CD4-positive, alpha-beta memory T cell (primary cell): Measurements from ENCODE around the gene CDCA7L. TPM values are rescaled to one million over a fixed set of nuclear protein-coding genes. Genes with fewer than 3 reads are reported as not detected.

Experiments
- CTCF ChIA-PET: fragments of 350-600 bp; sonication (Branson Sonifier 250); formaldehyde crosslinking; loops from one replicate; lab custom pipeline; 2021; ENCODE audit warnings: inconsistent platforms; ENCODE audit not compliant: partially characterized antibody; lab: Charles Lee
- POLR2A ChIA-PET: fragments of 350-600 bp; sonication (Branson Sonifier 250); formaldehyde crosslinking; loops from one replicate; lab custom pipeline; 2021; ENCODE audit not compliant: partially characterized antibody; lab: Charles Lee
- DNase-seq, 5 donors: peaks; one replicate each; pipeline versions ENCODE4 v3.0.0 to v3.0.0-alpha.2; 2020 to 2022; ENCODE audit warnings: mixed read lengths in 1 of 5
- H3K27ac ChIP-seq: one replicate; pipeline ENCODE4 v1.7.0; 2013; ENCODE audit warnings: low read depth, low read length
- H3K27me3 ChIP-seq: 2 replicates; pipeline ENCODE4 v1.7.0; 2013; ENCODE audit warnings: mild to moderate bottlenecking, low read length, moderate library complexity; ENCODE audit not compliant: insufficient read depth
- H3K36me3 ChIP-seq: 2 replicates; pipeline ENCODE4 v1.7.0; 2013; ENCODE audit warnings: mild to moderate bottlenecking, low read length, moderate library complexity; ENCODE audit not compliant: insufficient read depth
- H3K4me1 ChIP-seq: 2 replicates; pipeline ENCODE4 v1.7.0; 2013; ENCODE audit warnings: mild to moderate bottlenecking, low read length, moderate library complexity; ENCODE audit not compliant: insufficient read depth
- H3K4me3 ChIP-seq, 2 donors: one replicate each; pipeline ENCODE4 v1.7.0; 2013; ENCODE audit warnings: low read length in 2 of 2, mild to moderate bottlenecking in 1 of 2
- H3K9me3 ChIP-seq, 2 donors: one replicate each; pipeline ENCODE4 v1.7.0; 2013; ENCODE audit warnings: low read length in 2 of 2, control low read depth in 1 of 2; ENCODE audit not compliant: control insufficient read depth in 1 of 2
- H3K27ac Mint-ChIP-seq, 7 donors: one replicate each; pipeline ENCODE4 v1.8.0; 2020 to 2021; ENCODE audit warnings: mixed read lengths in 7 of 7, mild to moderate bottlenecking in 6 of 7, inconsistent platforms in 3 of 7, moderate library complexity in 3 of 7
- H3K27me3 Mint-ChIP-seq, 2 donors: one replicate each; pipeline ENCODE4 v1.8.0; 2020 to 2021; ENCODE audit warnings: mixed read lengths in 2 of 2
- H3K36me3 Mint-ChIP-seq, 2 donors: one replicate each; pipeline ENCODE4 v1.8.0; 2020 to 2021; ENCODE audit warnings: mixed read lengths in 2 of 2, inconsistent platforms in 1 of 2, mild to moderate bottlenecking in 1 of 2
- H3K4me1 Mint-ChIP-seq, 4 donors: one replicate each; pipeline ENCODE4 v1.8.0; 2020 to 2021; ENCODE audit warnings: mixed read lengths in 4 of 4, mild to moderate bottlenecking in 1 of 4
- H3K4me3 Mint-ChIP-seq, 8 donors: one replicate each; pipeline ENCODE4 v1.8.0; 2020 to 2021; ENCODE audit warnings: mixed read lengths in 8 of 8, mild to moderate bottlenecking in 7 of 8, moderate library complexity in 6 of 8, inconsistent platforms in 3 of 8
- H3K9me3 Mint-ChIP-seq, 8 donors: one replicate each; pipeline ENCODE4 v1.8.0; 2020 to 2021; ENCODE audit warnings: mixed read lengths in 8 of 8, mild to moderate bottlenecking in 5 of 8, inconsistent platforms in 3 of 8, moderate library complexity in 1 of 8
- intact Hi-C: fragments of 100-400 bp; cut with micrococcal nuclease; formaldehyde crosslinking; loops from one replicate; pipeline ENCODE4 v1.15.1; 2023
- polyA plus RNA-seq, 2 donors: library from polyadenylated mRNA; unstranded; fragments of 300-500 nt; fragmentation: Illumina TruSeq; gene quantifications; one replicate each; pipeline ENCODE4 v1.2.3, GENCODE V29; 2021
- total RNA-seq, 2 experiments: library from RNA; stranded (reverse); gene quantifications; one replicate each; pipeline ENCODE4 v1.2.3, GENCODE V29; 2021

The CDCA7L gene
- total and polyA plus RNA-seq, 4 experiments from 2014 or later, result 10.4 to 19.6 (median 16.4) TPM

- Mint-ChIP-seq H3K9me3 (peaks cover 0 to 6% (median under 1%) of the 10 kb centered on the region in 8 donors), H3K27me3 (peaks cover 0 to 1% of the 10 kb centered on the region in 2 donors), H3K4me3 (no peak overlapping the region), H3K4me1 (no peaks in the 10 kb centered on the region), H3K27ac (no peak overlapping the region), H3K36me3 (peaks cover 3 to 7% of the 10 kb centered on the region in 2 donors)
- Histone ChIP-seq H3K9me3 (no peaks in the 10 kb centered on the region), H3K36me3 (no peaks in the 10 kb centered on the region), H3K27ac (no peak overlapping the region), H3K27me3 (no peaks in the 10 kb centered on the region), H3K4me3 (no peak overlapping the region), H3K4me1 (no peaks in the 10 kb centered on the region)
- ChIA-PET POLR2A (no interaction called here), CTCF (interaction anchor here (1.2 kb wide), 1 partner anchor 10 kb away, joined by 3 read pairs; no protein-coding TSS in a partner anchor)
- intact Hi-C loops, result no loop called here
- DNase-seq, result no peak
Observed at GRCh38 chr7:21922605-21923004, 23.1 kb downstream of the CDCA7L start.

- POLR2A ChIA-PET, result no interaction called here
- no peak for DNase-seq
- Histone ChIP-seq H3K27ac (no peak overlapping the region), H3K4me3 (no peak overlapping the region), H3K27me3 (no peaks in the 10 kb centered on the region), H3K4me1 (no peaks in the 10 kb centered on the region), H3K36me3 (no peaks in the 10 kb centered on the region), H3K9me3 (no peaks in the 10 kb centered on the region)
- Mint-ChIP-seq H3K4me3 (no peak overlapping the region), H3K27ac (no peak overlapping the region), H3K4me1 (no peaks in the 10 kb centered on the region), H3K36me3 (no peaks in the 10 kb centered on the region), H3K27me3 (no peaks in the 10 kb centered on the region), H3K9me3 (no peaks in the 10 kb centered on the region)
- intact Hi-C loops, result no loop called here
- CTCF ChIA-PET, result no interaction called here
Observed at GRCh38 chr7:21920936-21921335, 24.8 kb downstream of the CDCA7L start.

GRCh38 chr7:21918216-21918615 is 27.5 kb downstream of the CDCA7L start:
- H3K4me3 ChIP-seq, result no peak overlapping the region
- peaks cover 0 to 3% (median 0%) of the 10 kb centered on the region in 8 donors for H3K9me3 Mint-ChIP-seq
- ChIA-PET CTCF (no interaction called here), POLR2A (no interaction called here)
- H3K4me1 ChIP-seq, result no peaks in the 10 kb centered on the region
- no peaks in the 10 kb centered on the region for H3K27me3 ChIP-seq
- H3K4me1 Mint-ChIP-seq, result no peaks in the 10 kb centered on the region
- H3K36me3 ChIP-seq, result no peaks in the 10 kb centered on the region
- no peaks in the 10 kb centered on the region for H3K9me3 ChIP-seq
- no peak overlapping the region for H3K4me3 Mint-ChIP-seq
- peaks cover 0 to 9% of the 10 kb centered on the region in 2 donors for H3K36me3 Mint-ChIP-seq
- H3K27ac Mint-ChIP-seq, result no peak overlapping the region
- no peak for DNase-seq
- no peaks in the 10 kb centered on the region for H3K27me3 Mint-ChIP-seq
- no peak overlapping the region for H3K27ac ChIP-seq
- intact Hi-C loops, result no loop called here

GRCh38 chr7:21916629-21917028 is 29.1 kb downstream of the CDCA7L start:
- Mint-ChIP-seq H3K4me3 (no peak overlapping the region), H3K9me3 (peaks cover 0 to 3% (median 0%) of the 10 kb centered on the region in 8 donors), H3K27me3 (no peaks in the 10 kb centered on the region), H3K27ac (no peak overlapping the region), H3K36me3 (peaks cover under 1 to 12% of the 10 kb centered on the region in 2 donors), H3K4me1 (no peaks in the 10 kb centered on the region)
- no peak overlapping the region for H3K4me3 ChIP-seq
- ChIA-PET CTCF (no interaction called here), POLR2A (no interaction called here)
- DNase-seq, result no peak
- no peaks in the 10 kb centered on the region for H3K4me1 ChIP-seq
- intact Hi-C loops, result no loop called here
- no peaks in the 10 kb centered on the region for H3K9me3 ChIP-seq
- no peaks in the 10 kb centered on the region for H3K27me3 ChIP-seq
- H3K36me3 ChIP-seq, result no peaks in the 10 kb centered on the region
- H3K27ac ChIP-seq, result no peak overlapping the region

- no peak for DNase-seq
- no peak overlapping the region for H3K27ac ChIP-seq
- Mint-ChIP-seq H3K27ac (no peak overlapping the region), H3K4me3 (no peak overlapping the region), H3K27me3 (no peaks in the 10 kb centered on the region), H3K36me3 (peaks cover 3 to 12% of the 10 kb centered on the region in 2 donors), H3K9me3 (peaks cover 0 to 3% (median 0%) of the 10 kb centered on the region in 8 donors), H3K4me1 (no peaks in the 10 kb centered on the region)
- ChIA-PET POLR2A (no interaction called here), CTCF (no interaction called here)
- intact Hi-C loops, result no loop called here
- H3K27me3 ChIP-seq, result no peaks in the 10 kb centered on the region
- H3K4me1 ChIP-seq, result no peaks in the 10 kb centered on the region
- H3K4me3 ChIP-seq, result no peak overlapping the region
- no peaks in the 10 kb centered on the region for H3K36me3 ChIP-seq
- no peaks in the 10 kb centered on the region for H3K9me3 ChIP-seq
Observed at GRCh38 chr7:21916176-21916575, 29.5 kb downstream of the CDCA7L start.

GRCh38 chr7:21915140-21915539 is 30.6 kb downstream of the CDCA7L start:
- POLR2A ChIA-PET, result no interaction called here
- CTCF ChIA-PET, result no interaction called here
- intact Hi-C loops, result no loop called here

GRCh38 chr7:21914671-21915070 is 31.0 kb downstream of the CDCA7L start:
- Mint-ChIP-seq H3K36me3 (peaks cover 3 to 12% of the 10 kb centered on the region in 2 donors), H3K9me3 (peaks cover 0 to 3% (median 0%) of the 10 kb centered on the region in 8 donors), H3K4me3 (no peak overlapping the region), H3K27me3 (no peaks in the 10 kb centered on the region), H3K4me1 (no peaks in the 10 kb centered on the region), H3K27ac (no peak overlapping the region)
- intact Hi-C loops, result no loop called here
- no peaks in the 10 kb centered on the region for H3K4me1 ChIP-seq
- H3K4me3 ChIP-seq, result no peak overlapping the region
- CTCF ChIA-PET, result no interaction called here
- H3K27ac ChIP-seq, result no peak overlapping the region
- POLR2A ChIA-PET, result no interaction called here
- no peaks in the 10 kb centered on the region for H3K36me3 ChIP-seq
- no peaks in the 10 kb centered on the region for H3K27me3 ChIP-seq
- H3K9me3 ChIP-seq, result no peaks in the 10 kb centered on the region
- DNase-seq, result no peak

More at GRCh38 chr7:21915140-21915539, 30.6 kb downstream of the CDCA7L start:
- peak overlapping the region in 2 of 7 donors; percentile 29 to 66 for H3K27ac Mint-ChIP-seq
- no peak overlapping the region for H3K27ac ChIP-seq
- no peaks in the 10 kb centered on the region for H3K27me3 ChIP-seq
- H3K36me3 Mint-ChIP-seq, result peaks cover 3 to 12% of the 10 kb centered on the region in 2 donors
- no peaks in the 10 kb centered on the region for H3K9me3 ChIP-seq
- H3K27me3 Mint-ChIP-seq, result no peaks in the 10 kb centered on the region
- H3K4me1 Mint-ChIP-seq, result no peaks in the 10 kb centered on the region
- DNase-seq, result no peak
- H3K4me1 ChIP-seq, result no peaks in the 10 kb centered on the region
- peaks cover 0 to 3% (median 0%) of the 10 kb centered on the region in 8 donors for H3K9me3 Mint-ChIP-seq
- no peak overlapping the region for H3K4me3 Mint-ChIP-seq
- no peak overlapping the region for H3K4me3 ChIP-seq
- no peaks in the 10 kb centered on the region for H3K36me3 ChIP-seq
